NCI-H128 (cell line): Measurements from ENCODE around the gene LETMD1.
"Not testable (repeated sequence)": the region's sequence is repeated elsewhere in the genome, so short reads cannot be mapped to it uniquely, and the experiment has no call there.

Experiments
- DNase-seq: peaks from one replicate; lab custom pipeline; 2025; ENCODE audit not compliant: unreplicated experiment; lab: John Stamatoyannopoulos, UW

The LETMD1 gene

DNA sequence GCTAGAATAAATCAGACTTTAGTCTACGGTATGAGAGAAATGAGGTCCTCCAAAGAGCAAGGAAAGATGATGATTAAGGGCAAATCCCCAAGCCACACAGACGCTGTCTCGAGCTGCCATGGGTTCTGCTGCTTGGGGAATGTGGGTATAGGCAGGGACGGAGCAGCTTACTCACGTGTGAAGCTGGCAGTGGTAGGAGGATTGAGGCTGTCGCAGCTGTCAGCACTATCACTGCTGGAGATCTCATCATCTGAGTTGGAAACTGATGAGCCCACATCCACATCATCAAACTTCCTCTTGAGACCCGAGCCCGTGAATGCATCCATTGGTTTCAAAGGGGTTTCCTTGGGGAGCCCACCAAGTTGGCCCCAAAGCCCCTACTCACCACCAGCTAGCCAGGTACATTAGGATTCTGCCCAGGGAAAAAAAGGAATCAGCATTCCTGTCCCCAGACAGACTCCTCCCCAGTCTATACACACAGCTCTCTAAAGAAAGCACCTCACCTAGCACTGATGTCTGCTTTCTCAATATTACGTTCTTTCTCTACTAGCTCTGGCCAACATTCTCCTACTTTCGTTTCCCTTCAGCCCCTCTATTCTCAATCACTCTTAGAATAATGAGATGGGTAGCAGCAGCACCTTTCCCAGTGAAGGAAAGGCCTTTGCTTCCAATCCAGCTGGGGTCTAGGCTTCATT, 28.3 kb downstream of the LETMD1 start:
- DNase-seq = no peak

DNA sequence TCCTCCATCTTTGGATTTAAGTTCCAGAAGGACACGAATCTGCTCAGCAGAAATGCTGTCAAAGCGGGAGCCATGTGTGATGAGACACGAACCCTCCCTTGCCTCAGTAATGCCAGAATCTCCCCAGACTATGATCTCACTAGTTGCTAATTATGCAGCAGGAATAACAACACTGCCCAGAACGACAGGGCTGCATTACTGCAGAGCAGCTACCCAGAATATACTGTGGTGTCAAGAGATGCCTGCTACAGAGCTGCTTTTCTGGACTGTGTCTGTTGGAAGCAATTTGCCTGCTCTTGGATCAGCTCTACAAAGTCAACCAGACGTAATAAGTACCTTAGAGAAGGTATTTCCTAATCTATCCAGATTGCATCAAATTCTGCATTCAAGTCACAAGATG, 29.8 kb downstream of the LETMD1 start:
- DNase-seq = no peak

- not testable (repeated sequence) for DNase-seq
These were observed 30.2 kb downstream of the LETMD1 start for GRCh38 chr12:51078346-51078745.

- DNase-seq = not testable (repeated sequence)
These were observed 30.7 kb downstream of the LETMD1 start for GRCh38 chr12:51078866-51079265.

DNA sequence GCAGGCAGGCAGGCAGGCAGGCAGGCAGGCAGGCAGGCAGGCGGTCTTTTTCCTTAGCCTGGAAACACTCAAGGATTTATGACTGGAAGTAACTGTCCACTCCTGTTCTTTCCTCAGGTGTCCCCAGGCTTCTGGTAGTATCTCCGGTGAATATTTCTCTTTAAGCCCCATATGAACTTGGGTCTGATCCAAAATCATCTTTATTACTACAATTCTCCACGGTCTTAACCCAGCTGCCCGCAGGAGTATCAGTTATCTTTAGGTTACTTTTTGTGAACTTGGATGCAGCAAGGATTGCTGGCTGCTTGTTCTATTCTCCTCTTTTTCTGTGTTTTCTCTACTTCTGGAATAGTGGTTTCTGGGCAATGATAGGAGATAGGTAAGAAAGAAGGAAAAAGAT, 32.0 kb downstream of the LETMD1 start:
- DNase-seq = no peak

DNA sequence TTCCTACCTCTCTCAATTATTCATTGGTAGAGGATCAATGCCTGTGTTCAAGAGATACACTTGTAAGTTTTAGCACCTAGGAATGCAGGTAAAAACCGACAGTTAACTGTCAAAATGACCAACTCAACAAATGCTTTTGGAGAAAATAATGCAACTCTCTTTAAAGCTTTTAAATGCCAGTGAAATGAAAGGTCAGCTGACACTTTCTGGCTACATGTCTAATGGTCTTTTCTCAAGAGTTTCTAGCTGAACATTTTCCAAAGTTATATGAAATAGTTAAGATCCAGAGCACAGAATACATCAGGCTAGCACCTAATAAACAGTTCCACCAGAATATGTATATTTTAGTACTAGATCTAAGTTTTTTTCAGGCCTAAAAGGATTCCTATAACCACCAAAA, 33.3 kb downstream of the LETMD1 start:
- no peak for DNase-seq

DNA sequence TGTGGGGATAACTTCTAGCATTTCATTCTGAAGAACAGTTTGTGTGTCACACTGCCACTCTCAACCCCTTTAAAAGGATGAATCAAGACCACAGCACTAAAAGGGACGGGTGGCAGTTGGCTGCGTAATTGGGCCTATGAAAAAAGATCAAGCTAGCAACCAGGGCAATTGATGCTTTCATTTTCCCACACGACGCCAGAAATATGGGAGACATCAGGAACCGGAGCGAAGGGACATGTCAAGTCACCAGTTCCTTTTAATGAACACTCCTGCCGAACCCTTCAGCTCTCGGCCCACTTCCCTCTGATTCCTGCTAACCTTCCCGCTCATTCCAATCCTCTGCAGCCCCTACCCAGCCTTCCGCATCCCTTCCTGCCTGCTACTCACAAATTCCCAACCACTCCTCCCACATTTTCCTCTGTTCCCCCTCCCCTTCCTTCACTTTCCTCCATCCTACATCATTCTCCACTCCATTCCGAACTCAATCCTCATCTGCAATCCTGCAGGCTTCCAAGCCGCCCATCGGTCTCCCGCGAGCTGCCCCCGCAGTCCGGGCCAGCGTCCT, 34.5 kb downstream of the LETMD1 start:
- DNase-seq = no peak

DNA sequence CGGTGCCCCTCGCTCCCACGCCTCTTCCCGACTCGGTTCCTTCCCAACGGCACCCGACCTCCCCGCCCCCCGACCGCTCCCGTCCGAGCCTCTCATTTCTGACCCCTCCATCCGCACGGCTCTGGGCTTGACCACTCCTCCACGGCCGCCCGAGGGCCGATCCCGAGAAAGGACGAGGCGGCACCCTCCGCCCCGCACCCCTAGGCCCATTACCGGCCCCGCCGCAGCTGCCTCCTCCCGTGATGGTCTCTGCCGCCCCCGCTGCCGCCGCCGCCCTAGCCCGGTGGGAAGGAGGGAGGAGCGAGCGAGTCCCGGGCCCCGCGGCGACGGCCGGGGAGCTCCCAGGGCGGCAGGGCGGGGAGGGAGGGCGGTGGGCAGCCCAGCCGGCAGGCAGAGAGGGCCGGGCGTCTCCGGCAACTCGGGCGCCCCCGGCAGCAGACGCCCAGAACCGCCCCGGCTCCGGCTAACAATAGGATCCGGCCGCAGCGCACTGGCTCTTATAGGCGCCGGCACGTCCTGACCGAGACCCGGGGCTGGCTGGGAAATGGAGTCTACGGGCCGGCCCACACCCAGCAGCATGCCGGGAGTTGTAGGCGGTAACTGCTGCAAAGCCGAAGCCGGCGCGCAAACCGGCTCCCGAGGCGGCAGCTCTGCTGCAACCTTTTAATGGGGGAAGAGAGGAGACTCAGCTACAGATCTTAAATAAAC, 35.2 kb downstream of the LETMD1 start, which contains the start of gene CSRNP2:
TSS of gene CSRNP2 (minus strand) at position 471 of the 708 bp plus-strand sequence. CDS start 7,035 bp downstream, outside the sequence.
- DNase-seq = peak; percentile 95

- no peak for DNase-seq
These were observed 37.6 kb downstream of the LETMD1 start for GRCh38 chr12:51085757-51086156.

- DNase-seq = no peak
These were observed 38.8 kb downstream of the LETMD1 start for GRCh38 chr12:51086933-51087332.

DNA sequence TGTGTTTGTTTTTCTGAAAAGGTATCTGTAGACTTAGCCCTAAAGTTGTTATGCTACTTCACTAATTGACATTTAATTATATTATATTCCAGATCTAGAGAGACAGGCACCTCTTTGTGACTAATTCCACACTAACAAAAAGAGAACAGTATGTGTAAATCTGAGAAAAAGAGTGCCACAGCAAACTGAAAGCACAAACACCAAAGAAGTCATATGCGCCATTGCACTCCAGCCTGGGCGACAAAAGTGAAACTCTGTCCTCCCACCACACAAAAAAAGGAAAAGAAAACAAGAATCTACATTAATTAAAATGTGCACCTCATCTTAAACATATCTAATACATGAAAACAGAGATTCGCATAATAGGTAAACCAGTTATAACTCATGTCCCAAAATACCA, 39.7 kb downstream of the LETMD1 start:
- DNase-seq = no peak

- no peak for DNase-seq
These were observed 42.6 kb downstream of the LETMD1 start for GRCh38 chr12:51090705-51091229.

DNA sequence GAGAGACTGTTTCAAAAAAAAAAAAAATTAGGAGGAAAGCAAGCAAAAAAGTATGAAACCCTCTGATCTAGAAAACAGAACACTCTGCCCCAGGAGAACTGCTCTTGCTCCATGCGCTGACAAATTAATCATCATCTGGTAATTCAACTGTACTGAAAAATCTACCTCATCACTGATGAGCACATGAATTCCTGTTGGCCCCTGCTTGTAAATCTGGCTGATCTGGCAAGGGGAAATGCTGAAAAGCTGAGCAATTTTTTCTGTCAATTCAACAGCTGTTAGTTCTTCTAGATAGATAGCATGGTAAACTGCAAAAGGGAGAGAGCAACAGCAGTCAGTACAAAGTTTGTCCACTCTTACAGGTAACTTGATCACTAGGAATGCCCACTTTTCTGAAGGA, 50.5 kb downstream of the LETMD1 start:
- DNase-seq = no peak

- DNase-seq = no peak
These were observed 55.9 kb downstream of the LETMD1 start for GRCh38 chr12:51103977-51104376.

GRCh38 chr12:51108136-51108535, 60.0 kb downstream of the LETMD1 start:
- DNase-seq = no peak
